ENCODE data around the gene NRDC.
"Not testable (repeated sequence)": the region's sequence is repeated elsewhere in the genome, so short reads cannot be mapped to it uniquely, and the experiment has no call there.

NRDC gene

GRCh38 chr1:51898090-51898734 lies 19.7 kb upstream of the NRDC start:
- DNase-seq (ENCODE audit: low read depth in 2 of 3, low spot score in 1 of 3) = no peak

GRCh38 chr1:51897699-51898031 lies 19.1 kb upstream of the NRDC start:
- DNase-seq (ENCODE audit: low read depth in 2 of 3, low spot score in 1 of 3) = no peak

GRCh38 chr1:51894748-51895147 lies 16.2 kb upstream of the NRDC start:
- DNase-seq (ENCODE audit: low read depth in 2 of 3, low spot score in 1 of 3) = not testable (repeated sequence)

- no peak for DNase-seq (ENCODE audit: low read depth in 2 of 3, low spot score in 1 of 3)
Measured at GRCh38 chr1:51878308-51878615, 265 bp downstream of the NRDC start.

GRCh38 chr1:51877434-51878307 lies 856 bp downstream of the NRDC start:
- no peak for DNase-seq (ENCODE audit: low read depth in 2 of 3, low spot score in 1 of 3)

GRCh38 chr1:51875836-51876235 lies 2.7 kb downstream of the NRDC start:
- no peak for DNase-seq (ENCODE audit: low read depth in 2 of 3, low spot score in 1 of 3)

- DNase-seq (ENCODE audit: low read depth in 2 of 3, low spot score in 1 of 3) = no peak
Measured at GRCh38 chr1:51875291-51875772, 3.2 kb downstream of the NRDC start.

GRCh38 chr1:51873270-51873669 lies 5.3 kb downstream of the NRDC start:
- DNase-seq (ENCODE audit: low read depth in 2 of 3, low spot score in 1 of 3) = not testable (repeated sequence)

- DNase-seq (ENCODE audit: low read depth in 2 of 3, low spot score in 1 of 3) = no peak
Measured at GRCh38 chr1:51871351-51871975, 7.1 kb downstream of the NRDC start.

- no peak for DNase-seq (ENCODE audit: low read depth in 2 of 3, low spot score in 1 of 3)
Measured at GRCh38 chr1:51870603-51871350, 7.8 kb downstream of the NRDC start.

GRCh38 chr1:51867479-51868232 lies 10.9 kb downstream of the NRDC start:
- no peak for DNase-seq (ENCODE audit: low read depth in 2 of 3, low spot score in 1 of 3)

- no peak for DNase-seq (ENCODE audit: low read depth in 2 of 3, low spot score in 1 of 3)
Measured at GRCh38 chr1:51863384-51863783, 15.1 kb downstream of the NRDC start.

GRCh38 chr1:51861669-51862068 lies 16.9 kb downstream of the NRDC start:
- no peak for DNase-seq (ENCODE audit: low read depth in 2 of 3, low spot score in 1 of 3)

GRCh38 chr1:51859735-51860134 lies 18.8 kb downstream of the NRDC start:
- DNase-seq (ENCODE audit: low read depth in 2 of 3, low spot score in 1 of 3) = no peak

GRCh38 chr1:51859333-51859732 lies 19.2 kb downstream of the NRDC start:
- DNase-seq (ENCODE audit: low read depth in 2 of 3, low spot score in 1 of 3) = no peak

- no peak for DNase-seq (ENCODE audit: low read depth in 2 of 3, low spot score in 1 of 3)
Measured at GRCh38 chr1:51858892-51859291, 19.6 kb downstream of the NRDC start.

- no peak for DNase-seq (ENCODE audit: low read depth in 2 of 3, low spot score in 1 of 3)
Measured at GRCh38 chr1:51856745-51857144, 21.8 kb downstream of the NRDC start.

GRCh38 chr1:51855624-51856023 lies 22.9 kb downstream of the NRDC start:
- DNase-seq (ENCODE audit: low read depth in 2 of 3, low spot score in 1 of 3) = no peak

- DNase-seq (ENCODE audit: low read depth in 2 of 3, low spot score in 1 of 3) = no peak
Measured at GRCh38 chr1:51853360-51853759, 25.2 kb downstream of the NRDC start.

- no peak for DNase-seq (ENCODE audit: low read depth in 2 of 3, low spot score in 1 of 3)
Measured at GRCh38 chr1:51851882-51852396, 26.6 kb downstream of the NRDC start.
